ENCODE measurements around the gene RGS7BP.
A peak's percentile ranks its signal among the peaks of the same experiment; 100 is the strongest.
"Not testable (repeated sequence)": the region's sequence is repeated elsewhere in the genome, so short reads cannot be mapped to it uniquely, and the experiment has no call there.

The RGS7BP gene

DNA sequence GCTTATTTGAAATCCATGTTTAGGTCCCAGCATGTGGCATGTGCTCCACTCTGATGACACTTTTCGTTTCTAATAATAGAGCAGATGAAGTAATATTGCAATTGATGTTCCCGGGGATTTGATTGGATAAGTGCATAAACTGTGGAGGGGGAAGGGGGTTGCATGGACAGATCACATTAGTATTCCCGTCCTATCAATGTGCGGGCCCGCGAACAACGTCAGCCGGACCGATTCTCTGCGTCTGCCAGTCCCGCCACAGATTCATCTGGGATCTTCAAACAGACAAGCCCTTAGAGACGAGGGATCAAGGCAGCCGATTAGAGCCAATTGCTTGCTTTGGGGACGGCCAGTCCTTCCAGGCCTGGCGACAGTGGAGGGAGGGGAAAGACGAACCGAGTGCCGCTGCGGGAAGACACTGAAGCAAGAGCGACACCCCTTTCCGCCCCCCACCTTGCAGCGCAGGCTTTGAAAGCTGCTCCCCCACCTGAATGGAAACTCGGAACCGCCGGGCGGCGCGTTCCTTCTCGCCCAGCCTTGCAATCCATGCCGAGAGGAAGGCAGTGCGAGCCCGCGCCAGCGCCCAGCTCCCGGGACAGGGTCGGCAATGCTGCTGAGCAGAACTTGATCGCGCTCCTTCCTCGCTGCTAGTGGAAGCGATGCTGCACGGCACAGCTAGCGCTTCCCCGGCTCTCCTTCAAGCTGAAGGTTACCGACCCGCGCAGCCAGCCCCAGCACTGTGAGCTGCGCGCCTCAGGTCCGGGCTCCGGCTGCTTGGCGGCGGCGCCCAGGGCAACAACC lies at the start of gene RGS7BP:
Gene RGS7BP (plus strand): TSS at position 247 of the 798 bp plus-strand sequence. CDS start 610 bp downstream, outside the sequence.
- DNase-seq = no peak

DNA sequence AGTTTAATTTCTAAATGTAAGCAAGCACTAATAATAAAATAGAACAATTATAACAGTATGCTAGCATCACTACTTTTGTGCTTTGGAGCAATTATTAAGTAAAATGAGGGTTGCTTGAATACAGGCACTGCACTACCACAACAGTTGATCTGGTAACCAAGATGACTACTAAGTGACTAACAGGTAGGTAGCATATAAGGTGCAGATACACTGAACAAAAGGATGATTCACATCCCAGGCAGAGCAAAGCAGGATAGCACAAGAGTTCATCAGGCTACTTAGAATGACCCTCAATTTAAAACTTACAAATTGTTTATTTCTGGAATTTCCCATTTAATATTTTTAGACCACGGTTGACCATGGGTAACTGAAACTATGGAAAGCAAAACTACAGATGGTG lies 48.0 kb upstream of the RGS7BP start:
- no peak for DNase-seq

DNA sequence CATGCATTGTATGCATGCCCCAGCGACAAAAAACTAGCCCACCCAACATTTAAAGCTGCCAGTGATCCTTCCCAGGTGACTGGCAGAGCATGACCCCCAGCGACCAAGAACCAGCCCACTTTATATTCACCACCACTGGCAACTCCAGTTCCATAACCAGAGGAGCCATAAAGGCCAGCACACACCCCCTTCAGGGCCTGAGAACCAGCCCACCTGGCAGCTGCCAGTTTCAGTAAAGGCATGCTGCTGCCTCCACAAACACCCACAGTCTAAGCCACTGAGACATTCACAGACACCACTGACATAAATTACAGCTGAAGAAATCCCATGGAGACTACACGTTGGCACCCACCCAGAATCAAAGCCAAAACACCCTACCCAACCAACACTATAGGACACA lies 46.9 kb upstream of the RGS7BP start:
- DNase-seq = no peak

DNA sequence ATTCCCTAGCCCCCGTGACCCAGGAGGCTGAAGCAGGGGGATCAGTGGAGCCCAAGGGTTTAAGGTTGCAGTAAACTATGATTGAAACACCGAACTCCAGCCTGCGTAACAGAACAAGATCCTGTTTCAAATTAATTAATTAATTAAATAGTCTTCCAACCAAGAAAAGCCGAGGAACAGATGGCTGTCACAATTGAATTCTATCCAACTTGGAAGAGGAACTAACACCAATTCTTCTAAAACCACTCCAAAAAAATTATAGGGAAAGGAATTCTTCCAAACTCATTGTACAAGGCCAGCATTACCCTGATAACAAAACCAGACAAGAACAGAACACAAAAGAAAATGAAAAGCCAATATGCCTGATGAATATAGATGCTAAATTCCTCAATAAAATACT lies 43.4 kb upstream of the RGS7BP start:
- no peak for DNase-seq

DNA sequence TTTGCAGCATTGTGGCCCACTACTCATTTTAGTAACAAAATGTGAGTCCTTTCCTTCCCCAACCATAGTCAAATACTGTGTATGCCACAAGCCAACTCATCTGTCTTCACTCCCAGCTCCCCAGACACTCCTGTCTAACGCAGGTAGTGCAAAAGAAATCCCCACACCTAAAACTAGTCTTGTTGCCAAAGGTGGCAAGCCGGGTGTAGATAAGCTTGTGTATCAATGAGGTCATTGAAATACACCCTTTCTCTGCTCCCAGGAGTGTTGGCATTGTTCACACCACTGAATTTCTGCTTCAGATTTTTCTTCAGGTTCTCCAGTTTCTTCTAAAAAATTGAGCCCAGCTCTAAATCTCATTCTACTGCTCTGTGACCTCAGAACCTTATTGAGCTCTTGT lies 19.7 kb upstream of the RGS7BP start:
- DNase-seq = no peak

DNA sequence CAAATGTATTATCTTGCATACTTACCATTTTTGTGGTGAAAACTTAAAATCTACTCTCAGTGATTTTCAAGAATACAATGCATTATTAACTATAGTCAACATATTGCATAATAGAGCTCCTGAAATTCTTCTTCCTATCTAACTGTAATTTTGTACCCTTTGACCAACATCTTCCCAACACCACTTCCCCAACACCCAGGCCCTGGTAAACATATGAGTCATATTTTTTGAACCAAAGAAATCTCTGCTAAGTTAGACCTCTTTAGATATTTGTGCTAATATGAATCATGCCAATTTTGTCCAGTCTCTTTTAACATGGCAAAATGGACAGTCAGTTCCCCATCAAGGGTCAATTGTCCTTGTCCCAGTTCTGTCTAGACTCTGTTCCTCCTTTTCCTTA lies 18.5 kb upstream of the RGS7BP start:
- DNase-seq = no peak

DNA sequence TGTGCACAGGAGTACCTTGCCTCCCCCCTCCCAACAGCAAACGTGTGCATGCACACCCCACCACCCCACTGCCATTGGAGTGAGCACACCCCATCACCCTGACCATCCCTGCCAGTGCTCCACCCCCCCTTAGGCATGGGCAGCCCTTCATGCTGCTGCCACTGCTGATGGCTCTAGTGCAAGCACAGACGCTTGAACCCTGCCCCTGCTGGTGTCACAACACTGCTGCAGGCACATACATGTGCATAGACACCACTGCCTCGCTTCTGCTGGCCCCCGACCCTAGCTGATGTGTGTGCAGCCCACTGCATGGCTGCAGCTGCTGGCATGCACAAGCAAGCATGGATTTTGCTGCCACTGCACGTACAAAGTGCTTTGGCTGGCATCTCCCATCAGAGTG lies 16.0 kb upstream of the RGS7BP start:
- no peak for DNase-seq

DNA sequence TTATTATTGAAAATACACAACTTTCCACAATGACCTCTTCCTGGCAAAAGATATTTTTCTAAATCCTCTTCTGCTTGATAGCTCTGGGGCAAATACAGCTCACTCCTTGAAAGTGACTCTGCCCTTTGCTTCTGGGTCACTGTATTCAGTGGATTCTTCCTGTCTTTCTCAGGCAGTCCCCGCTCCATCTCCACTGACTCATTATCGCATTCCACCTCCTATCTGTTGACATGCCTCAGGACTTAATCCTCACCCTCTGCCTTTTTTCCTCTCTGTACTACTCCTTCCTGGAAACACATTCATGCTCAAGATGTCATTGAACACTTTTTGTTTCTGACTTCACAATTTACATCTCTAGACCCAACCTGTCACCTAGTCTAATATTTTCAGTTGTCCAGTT lies 8.4 kb upstream of the RGS7BP start:
- DNase-seq = peak; percentile 9 to 71

DNA sequence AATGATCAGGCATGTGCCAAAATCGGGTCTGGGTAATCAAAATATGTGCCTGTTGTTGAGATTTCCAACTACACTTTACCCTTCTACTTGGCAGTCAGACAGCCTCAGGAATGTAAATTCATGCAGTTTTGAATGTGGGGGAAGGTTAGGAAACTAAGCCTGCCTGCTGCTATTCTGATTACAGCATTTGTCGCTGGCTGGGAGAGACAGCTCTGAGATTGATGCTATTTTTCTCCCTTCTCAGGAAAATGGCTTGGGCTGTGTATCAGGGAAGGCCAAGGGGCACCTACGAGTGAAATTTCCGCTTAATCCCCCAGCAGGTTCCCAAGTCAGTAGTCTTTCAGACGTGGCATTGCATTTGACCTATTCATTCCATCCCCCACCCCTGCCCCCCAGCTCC lies 3.6 kb upstream of the RGS7BP start:
- DNase-seq = no peak

DNA sequence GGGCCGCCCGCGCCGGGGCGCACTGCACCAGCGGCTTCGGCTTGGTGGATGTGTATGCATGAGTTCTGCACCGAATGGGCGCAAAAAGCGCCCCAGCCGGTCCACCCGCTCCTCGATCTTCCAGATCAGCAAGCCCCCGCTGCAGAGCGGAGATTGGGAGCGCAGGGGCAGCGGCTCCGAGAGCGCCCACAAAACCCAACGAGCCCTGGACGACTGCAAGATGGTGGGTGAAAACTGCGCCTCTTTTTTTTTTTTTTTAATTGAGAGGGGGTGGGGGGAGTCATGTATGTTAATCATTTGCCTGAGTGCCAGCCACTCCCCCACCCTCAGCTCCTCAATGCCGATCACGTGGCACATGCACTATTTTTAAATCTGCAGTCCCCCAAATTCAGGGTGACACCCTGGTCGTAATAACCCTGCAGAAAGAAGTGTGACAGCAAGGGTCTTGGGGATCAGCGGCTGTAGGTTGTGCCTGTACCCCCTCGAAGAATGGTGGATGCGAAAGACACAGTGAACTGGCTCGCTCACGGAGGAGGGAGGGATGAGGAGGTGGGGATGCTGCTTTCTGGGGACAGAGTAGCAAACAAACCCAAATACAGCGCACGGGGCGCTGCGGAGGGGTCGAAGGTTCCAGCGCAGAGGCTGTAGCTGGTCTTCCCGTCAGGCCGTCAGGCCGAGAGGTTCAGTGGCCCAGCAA lies 900 bp downstream of the RGS7BP start:
- DNase-seq = no peak

DNA sequence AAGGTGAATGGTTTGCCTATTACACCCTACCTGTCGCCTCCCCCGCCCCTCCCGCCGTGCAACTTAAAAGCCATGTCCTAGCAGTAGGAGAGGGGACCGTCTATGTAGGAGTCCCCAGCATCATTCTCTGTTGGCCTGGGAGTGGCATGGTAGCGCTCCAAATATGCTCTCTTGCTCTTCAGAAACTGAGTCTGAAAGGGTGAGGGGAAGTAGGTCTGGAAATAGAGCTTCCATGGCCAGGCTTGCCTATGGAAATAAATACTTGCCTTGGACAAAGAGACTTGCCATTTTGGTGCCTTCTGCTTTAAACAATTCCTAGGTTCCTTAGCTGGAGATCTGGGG lies 1.4 kb downstream of the RGS7BP start:
- DNase-seq = no peak

DNA sequence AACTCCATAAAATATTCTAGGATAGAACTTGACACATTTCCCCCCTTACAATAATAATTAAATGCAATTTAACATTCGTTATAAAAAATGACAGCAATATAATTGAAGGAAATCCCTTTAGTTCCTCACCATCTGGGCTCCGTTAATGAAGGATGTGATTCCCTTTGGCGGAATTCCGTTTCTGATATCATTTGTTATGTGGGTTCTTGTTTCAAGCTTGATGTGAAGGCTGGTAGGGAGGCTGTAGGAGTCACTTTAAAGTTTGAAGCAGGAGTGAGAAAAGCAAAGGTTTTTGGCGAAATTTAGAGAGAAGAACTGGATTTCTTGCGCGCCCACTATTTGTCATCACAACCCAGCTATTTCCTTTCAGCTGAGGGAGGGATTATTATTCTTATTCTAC lies 4.0 kb downstream of the RGS7BP start:
- no peak for DNase-seq

DNA sequence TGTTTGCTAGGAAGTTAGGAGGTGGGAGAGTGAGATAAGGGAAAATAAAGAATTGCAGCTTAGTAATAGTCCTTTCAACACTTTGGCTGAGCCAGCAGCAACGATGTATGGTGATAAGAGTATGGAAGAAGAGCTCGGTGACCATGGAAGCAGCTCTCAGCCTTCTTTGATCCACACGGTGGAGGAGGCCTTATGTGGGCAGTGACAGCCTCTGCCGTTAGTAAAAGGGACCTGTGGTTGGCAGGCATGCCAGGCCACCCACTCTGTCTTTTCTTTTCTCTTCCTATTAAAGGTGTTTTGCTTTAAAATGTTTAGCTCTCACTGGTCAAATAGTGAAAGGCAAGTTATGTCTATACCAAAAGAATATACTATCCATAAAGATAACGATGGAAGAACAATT lies 7.7 kb downstream of the RGS7BP start:
- no peak for DNase-seq

DNA sequence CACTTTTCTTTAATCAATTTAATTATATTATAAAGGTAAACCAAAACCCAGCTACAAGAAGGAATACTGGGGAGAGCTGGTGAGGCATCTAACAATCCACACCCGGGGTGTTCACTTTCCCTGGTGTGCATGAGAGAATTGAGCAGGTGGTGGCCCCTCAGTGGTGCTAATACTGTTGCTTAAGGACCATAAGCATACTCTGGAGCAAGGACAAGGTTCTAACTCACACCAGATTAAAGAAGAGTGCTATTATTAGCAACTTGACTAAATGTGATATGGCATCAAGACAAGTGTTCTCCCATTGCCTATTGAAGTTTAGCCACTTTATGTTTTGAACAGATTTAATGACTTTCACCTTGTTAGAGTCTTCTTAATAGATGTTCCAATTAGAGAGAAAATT lies 8.8 kb downstream of the RGS7BP start:
- no peak for DNase-seq

DNA sequence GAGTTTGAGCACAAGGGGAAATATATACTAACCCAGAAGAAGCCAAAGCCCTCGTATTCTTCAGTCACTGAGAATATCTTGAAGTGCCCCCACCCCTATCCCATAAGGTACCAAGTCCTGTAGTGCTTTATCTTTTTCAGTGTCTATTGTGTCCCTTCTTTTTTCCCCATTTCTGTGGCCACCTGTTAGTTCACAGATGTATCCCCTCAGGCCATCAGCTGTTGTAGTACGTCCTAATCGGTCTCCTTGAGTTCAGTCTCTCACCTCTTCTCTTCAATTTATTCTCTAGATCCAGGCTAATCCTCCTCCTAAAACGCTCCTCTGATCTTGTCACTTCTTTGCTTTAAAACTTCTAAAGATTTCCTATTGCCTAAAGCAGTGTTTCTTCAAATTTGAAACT lies 10.4 kb downstream of the RGS7BP start:
- no peak for DNase-seq

DNA sequence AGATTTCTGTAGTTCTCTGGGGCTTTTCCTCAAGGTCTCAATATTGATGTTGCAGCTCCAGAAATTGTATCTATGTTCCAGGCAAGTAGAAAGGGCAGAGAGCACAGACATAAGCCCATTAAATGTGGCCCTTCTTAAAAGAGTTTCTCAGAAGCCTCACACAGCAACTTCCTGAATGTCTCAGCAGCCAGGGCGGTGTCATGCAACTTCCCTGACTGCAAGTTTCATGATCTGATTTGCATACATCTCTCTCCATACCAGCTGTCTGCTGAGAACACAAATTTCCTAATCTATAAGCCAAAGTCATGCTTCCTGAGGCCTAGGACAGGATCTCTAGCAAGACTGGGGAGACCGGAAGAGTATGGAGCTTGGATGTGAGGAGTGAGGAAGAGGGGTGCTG lies 13.0 kb downstream of the RGS7BP start:
- no peak for DNase-seq

DNA sequence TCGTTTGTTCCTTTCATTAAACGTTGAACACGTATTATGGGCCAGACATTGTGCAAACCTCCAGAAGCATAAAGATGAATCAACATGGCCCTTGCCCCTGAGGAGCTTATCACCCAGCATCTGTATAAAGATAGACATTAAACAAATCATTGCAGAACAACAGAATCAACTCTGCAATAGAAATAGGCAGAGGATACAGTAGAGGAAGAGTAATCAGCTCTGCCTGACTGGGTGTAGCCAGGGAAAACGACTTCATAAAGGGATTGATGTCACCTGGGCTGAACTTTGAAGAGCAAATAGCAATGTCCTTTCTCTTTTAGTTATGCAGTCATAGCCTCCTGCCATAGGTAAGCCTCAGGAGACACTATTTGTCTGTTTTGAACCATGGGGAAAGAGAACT lies 13.4 kb downstream of the RGS7BP start:
- DNase-seq = no peak

DNA sequence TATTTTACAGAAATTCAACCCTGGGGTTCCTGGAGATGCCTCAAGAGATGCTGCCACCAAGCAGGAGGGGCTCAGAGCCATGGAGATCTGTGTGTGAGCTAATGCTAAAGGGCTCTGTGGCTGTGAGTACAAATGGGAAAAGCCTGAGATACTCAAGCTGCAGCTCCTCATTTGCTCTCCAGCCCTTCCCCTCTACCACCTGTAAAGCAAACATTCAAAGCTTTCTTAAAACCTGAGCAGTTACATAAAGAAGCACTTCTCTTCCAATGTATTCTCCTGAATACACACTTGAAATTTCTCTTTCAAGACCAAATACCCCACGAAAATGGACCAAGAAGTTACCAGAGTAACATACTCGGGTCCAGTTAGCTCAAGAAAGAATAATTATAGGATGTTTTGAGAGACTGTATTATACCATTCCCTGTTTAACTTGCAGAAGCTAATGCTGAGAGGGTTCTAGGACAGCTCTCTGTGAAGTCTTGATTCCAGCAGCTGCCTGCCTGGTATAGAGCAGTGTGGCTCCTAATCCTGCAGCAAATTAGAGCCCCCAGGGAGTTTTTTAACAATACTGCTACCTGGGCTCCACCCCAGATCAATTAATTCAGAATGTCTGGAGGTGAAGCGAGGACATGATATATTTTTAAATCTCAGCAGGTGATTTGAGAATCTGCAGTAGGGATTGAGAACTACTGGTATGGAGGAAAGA lies 21.1 kb downstream of the RGS7BP start:
- no peak for DNase-seq

DNA sequence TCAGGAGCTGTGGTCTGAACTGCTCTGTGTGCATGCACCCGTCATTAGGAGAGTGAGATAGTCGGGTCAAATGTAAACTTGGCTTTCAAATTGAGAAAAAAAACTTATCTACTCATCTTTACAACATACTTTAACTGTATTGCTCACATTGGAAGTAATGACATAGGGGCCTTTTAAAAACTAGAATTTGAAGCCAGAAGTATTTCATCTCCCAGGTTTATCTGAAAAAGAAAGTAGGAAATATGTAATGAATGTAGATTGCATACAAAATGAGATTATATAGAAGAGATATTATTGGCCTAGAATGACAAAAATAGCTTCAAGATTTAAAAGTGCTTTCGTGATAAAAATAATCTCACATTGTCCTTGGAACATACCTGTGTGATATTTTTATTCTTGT lies 24.3 kb downstream of the RGS7BP start:
- no peak for DNase-seq

DNA sequence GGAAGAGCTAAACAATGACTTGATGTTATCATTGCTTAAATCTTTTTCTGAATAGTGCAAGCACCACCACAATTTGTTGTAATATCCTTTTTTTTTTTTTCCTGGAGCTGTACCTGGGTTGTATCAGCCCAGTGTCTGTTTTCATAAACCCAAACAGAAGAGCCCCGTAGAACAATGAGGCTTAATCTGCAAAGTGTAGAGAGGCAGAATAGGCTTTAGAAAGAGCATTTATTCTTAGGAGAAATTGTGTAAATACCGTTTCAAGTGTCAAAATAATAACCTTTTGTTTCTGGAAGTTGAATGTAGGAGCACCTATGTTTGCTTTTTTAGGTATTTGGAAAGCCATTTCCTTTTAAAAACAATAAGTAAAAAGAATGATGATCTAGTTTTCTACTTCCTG lies 26.4 kb downstream of the RGS7BP start:
- no peak for DNase-seq

DNA sequence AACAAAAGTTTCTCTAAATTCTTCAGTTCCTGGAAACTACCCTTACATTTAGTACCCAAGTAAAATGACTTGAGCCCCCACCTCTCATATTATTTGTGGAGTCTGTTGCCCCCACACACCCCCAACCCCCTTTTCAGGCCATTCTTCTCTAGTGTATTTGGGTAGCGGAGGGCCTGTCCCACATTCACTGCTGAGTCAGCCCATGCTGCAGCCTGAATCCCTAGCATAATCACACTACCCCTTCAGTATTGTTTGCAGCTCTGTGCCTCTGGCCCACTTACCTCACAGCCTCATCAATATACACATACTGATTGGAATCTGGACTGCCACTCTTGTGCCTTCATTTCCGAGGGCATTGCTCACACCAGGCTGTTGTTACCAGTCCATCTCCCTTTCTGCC lies 26.8 kb downstream of the RGS7BP start:
- DNase-seq = no peak

DNA sequence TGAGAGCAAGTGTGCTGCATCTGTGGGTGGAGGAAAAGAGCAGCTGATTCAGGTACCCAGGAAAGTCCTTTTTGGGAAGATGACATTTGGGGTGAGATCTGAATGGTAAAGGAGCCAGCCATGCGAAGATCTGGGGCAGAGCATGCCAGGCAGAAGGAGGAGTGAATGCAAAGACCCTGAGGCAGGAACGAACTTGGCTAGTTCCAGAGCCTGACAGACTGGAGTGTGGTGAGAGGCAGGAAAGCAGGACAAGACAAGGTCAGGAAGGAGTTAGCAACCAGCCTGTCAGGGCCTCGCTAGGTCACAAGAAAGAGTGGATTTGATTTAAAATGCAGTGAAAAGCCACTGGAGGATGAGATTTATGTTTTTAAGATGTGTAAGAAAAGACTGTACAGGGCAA lies 28.2 kb downstream of the RGS7BP start:
- DNase-seq = no peak

DNA sequence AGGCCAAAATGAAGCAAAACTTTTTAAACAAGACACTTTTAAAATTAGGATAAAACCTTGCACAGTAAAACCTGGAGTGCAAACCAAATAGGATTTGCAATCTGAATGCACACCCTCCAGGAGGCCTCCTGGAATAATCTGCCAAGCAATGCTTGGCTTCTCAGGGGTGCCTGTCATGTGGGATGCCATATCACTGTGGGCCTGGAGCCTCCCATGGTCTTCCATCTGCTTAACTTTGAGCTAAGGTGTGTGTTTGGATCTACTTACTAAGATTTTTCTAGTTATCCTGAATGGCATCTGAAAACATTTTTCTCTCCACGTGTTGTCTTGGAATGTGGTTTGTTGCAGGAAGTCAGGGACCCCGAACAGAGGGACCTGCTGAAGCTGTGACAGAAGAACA lies 52.1 kb downstream of the RGS7BP start:
- no peak for DNase-seq

DNA sequence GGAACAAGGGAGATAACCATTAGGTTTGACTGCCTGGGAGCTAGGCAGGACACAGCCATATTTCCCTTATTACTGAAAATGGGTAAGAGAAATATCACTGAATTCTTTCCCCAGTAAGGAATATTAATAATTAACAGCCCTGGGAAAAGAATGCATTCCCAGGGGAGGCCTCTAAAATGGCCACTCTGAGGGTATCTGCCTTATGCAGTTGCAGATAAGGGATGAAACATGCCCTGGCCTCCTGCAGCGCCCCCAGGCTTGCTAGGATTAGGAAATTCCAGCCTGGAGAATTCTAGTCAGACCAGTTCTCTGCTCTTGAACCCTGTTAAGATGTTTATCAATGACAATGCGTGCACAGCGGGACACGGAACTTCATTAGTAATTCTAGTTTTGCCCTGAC lies 52.8 kb downstream of the RGS7BP start:
- DNase-seq = not testable (repeated sequence)
